Measurements from ENCODE around the gene NFAT5.
A peak's percentile ranks its signal among the peaks of the same experiment; 100 is the strongest.
"Not testable (repeated sequence)": the region's sequence is repeated elsewhere in the genome, so short reads cannot be mapped to it uniquely, and the experiment has no call there.

The NFAT5 gene

GRCh38 chr16:69565671-69566239 lies at the start of gene NFAT5:
Gene NFAT5 (plus strand): TSS chr16:69565966. CDS start chr16:69566302, 336 bp downstream.
- H3K27ac ChIP-seq (ENCODE audit: low read length), result peak within 1 kb of the TSS; percentile 93
- peaks cover 7 to 34% of the 10 kb centered on the region in 2 donors for H3K4me1 ChIP-seq (ENCODE audit: control insufficient read depth in 1 of 2, insufficient read depth in 2 of 2, low read length in 2 of 2)
- H3K36me3 ChIP-seq (ENCODE audit: control insufficient read depth in 1 of 2, insufficient read depth in 2 of 2, low read length in 2 of 2), result peaks cover 0 to 12% of the 10 kb centered on the region in 2 donors
- H3K4me3 ChIP-seq (ENCODE audit: low read depth in 1 of 2, low read length in 2 of 2), result peak within 1 kb of the TSS; percentile 89
- no peaks in the 10 kb centered on the region for H3K27me3 ChIP-seq (ENCODE audit: low read depth, low read length)
- H3K9me3 ChIP-seq (ENCODE audit: control insufficient read depth in 1 of 2, low read length in 2 of 2), result no peaks in the 10 kb centered on the region

GRCh38 chr16:69517914-69518313 lies 47.9 kb upstream of the NFAT5 start:
- not testable (repeated sequence) for H3K36me3 ChIP-seq (ENCODE audit: control insufficient read depth in 1 of 2, insufficient read depth in 2 of 2, low read length in 2 of 2); H3K27ac ChIP-seq (ENCODE audit: low read length); H3K4me1 ChIP-seq (ENCODE audit: control insufficient read depth in 1 of 2, insufficient read depth in 2 of 2, low read length in 2 of 2); H3K27me3 ChIP-seq (ENCODE audit: low read depth, low read length); H3K9me3 ChIP-seq (ENCODE audit: control insufficient read depth in 1 of 2, low read length in 2 of 2); H3K4me3 ChIP-seq (ENCODE audit: low read depth in 1 of 2, low read length in 2 of 2)

GRCh38 chr16:69520413-69520799 lies 45.4 kb upstream of the NFAT5 start:
- Histone ChIP-seq H3K4me3 (ENCODE audit: low read depth in 1 of 2, low read length in 2 of 2) (no peak overlapping the region), H3K9me3 (ENCODE audit: control insufficient read depth in 1 of 2, low read length in 2 of 2) (no peaks in the 10 kb centered on the region), H3K36me3 (ENCODE audit: control insufficient read depth in 1 of 2, insufficient read depth in 2 of 2, low read length in 2 of 2) (no peaks in the 10 kb centered on the region), H3K4me1 (ENCODE audit: control insufficient read depth in 1 of 2, insufficient read depth in 2 of 2, low read length in 2 of 2) (no peaks in the 10 kb centered on the region), H3K27ac (ENCODE audit: low read length) (no peak overlapping the region), H3K27me3 (ENCODE audit: low read depth, low read length) (no peaks in the 10 kb centered on the region)

GRCh38 chr16:69520800-69521602 lies 44.8 kb upstream of the NFAT5 start:
- Histone ChIP-seq H3K27me3 (ENCODE audit: low read depth, low read length) (no peaks in the 10 kb centered on the region), H3K4me3 (ENCODE audit: low read depth in 1 of 2, low read length in 2 of 2) (no peak overlapping the region), H3K36me3 (ENCODE audit: control insufficient read depth in 1 of 2, insufficient read depth in 2 of 2, low read length in 2 of 2) (no peaks in the 10 kb centered on the region), H3K27ac (ENCODE audit: low read length) (no peak overlapping the region), H3K4me1 (ENCODE audit: control insufficient read depth in 1 of 2, insufficient read depth in 2 of 2, low read length in 2 of 2) (no peaks in the 10 kb centered on the region), H3K9me3 (ENCODE audit: control insufficient read depth in 1 of 2, low read length in 2 of 2) (no peaks in the 10 kb centered on the region)

- Histone ChIP-seq H3K36me3 (ENCODE audit: control insufficient read depth in 1 of 2, insufficient read depth in 2 of 2, low read length in 2 of 2) (no peaks in the 10 kb centered on the region), H3K27me3 (ENCODE audit: low read depth, low read length) (no peaks in the 10 kb centered on the region), H3K9me3 (ENCODE audit: control insufficient read depth in 1 of 2, low read length in 2 of 2) (no peaks in the 10 kb centered on the region), H3K27ac (ENCODE audit: low read length) (no peak overlapping the region), H3K4me1 (ENCODE audit: control insufficient read depth in 1 of 2, insufficient read depth in 2 of 2, low read length in 2 of 2) (no peaks in the 10 kb centered on the region), H3K4me3 (ENCODE audit: low read depth in 1 of 2, low read length in 2 of 2) (no peak overlapping the region)
Measured at GRCh38 chr16:69522041-69522578, 43.7 kb upstream of the NFAT5 start.

GRCh38 chr16:69522732-69523404 lies 42.9 kb upstream of the NFAT5 start:
- Histone ChIP-seq H3K27me3 (ENCODE audit: low read depth, low read length) (no peaks in the 10 kb centered on the region), H3K4me1 (ENCODE audit: control insufficient read depth in 1 of 2, insufficient read depth in 2 of 2, low read length in 2 of 2) (no peaks in the 10 kb centered on the region), H3K27ac (ENCODE audit: low read length) (no peak overlapping the region), H3K9me3 (ENCODE audit: control insufficient read depth in 1 of 2, low read length in 2 of 2) (no peaks in the 10 kb centered on the region), H3K4me3 (ENCODE audit: low read depth in 1 of 2, low read length in 2 of 2) (no peak overlapping the region), H3K36me3 (ENCODE audit: control insufficient read depth in 1 of 2, insufficient read depth in 2 of 2, low read length in 2 of 2) (no peaks in the 10 kb centered on the region)

GRCh38 chr16:69523566-69524305 lies 42.0 kb upstream of the NFAT5 start:
- Histone ChIP-seq H3K9me3 (ENCODE audit: control insufficient read depth in 1 of 2, low read length in 2 of 2) (no peaks in the 10 kb centered on the region), H3K4me3 (ENCODE audit: low read depth in 1 of 2, low read length in 2 of 2) (no peak overlapping the region), H3K4me1 (ENCODE audit: control insufficient read depth in 1 of 2, insufficient read depth in 2 of 2, low read length in 2 of 2) (no peaks in the 10 kb centered on the region), H3K36me3 (ENCODE audit: control insufficient read depth in 1 of 2, insufficient read depth in 2 of 2, low read length in 2 of 2) (no peaks in the 10 kb centered on the region), H3K27me3 (ENCODE audit: low read depth, low read length) (no peaks in the 10 kb centered on the region), H3K27ac (ENCODE audit: low read length) (no peak overlapping the region)

- H3K27ac ChIP-seq (ENCODE audit: low read length), result no peak overlapping the region
- H3K36me3 ChIP-seq (ENCODE audit: control insufficient read depth in 1 of 2, insufficient read depth in 2 of 2, low read length in 2 of 2), result no peaks in the 10 kb centered on the region
- H3K27me3 ChIP-seq (ENCODE audit: low read depth, low read length), result no peaks in the 10 kb centered on the region
- no peaks in the 10 kb centered on the region for H3K9me3 ChIP-seq (ENCODE audit: control insufficient read depth in 1 of 2, low read length in 2 of 2)
- H3K4me1 ChIP-seq (ENCODE audit: control insufficient read depth in 1 of 2, insufficient read depth in 2 of 2, low read length in 2 of 2), result peaks cover 0 to 7% of the 10 kb centered on the region in 2 donors
- no peak overlapping the region for H3K4me3 ChIP-seq (ENCODE audit: low read depth in 1 of 2, low read length in 2 of 2)
Measured at GRCh38 chr16:69526831-69527655, 38.7 kb upstream of the NFAT5 start.

GRCh38 chr16:69531988-69532387 lies 33.8 kb upstream of the NFAT5 start:
- H3K4me3 ChIP-seq (ENCODE audit: low read depth in 1 of 2, low read length in 2 of 2), result no peak overlapping the region
- no peaks in the 10 kb centered on the region for H3K27me3 ChIP-seq (ENCODE audit: low read depth, low read length)
- peaks cover 0 to 7% of the 10 kb centered on the region in 2 donors for H3K4me1 ChIP-seq (ENCODE audit: control insufficient read depth in 1 of 2, insufficient read depth in 2 of 2, low read length in 2 of 2)

GRCh38 chr16:69532641-69533455 lies 32.9 kb upstream of the NFAT5 start:
- H3K27me3 ChIP-seq (ENCODE audit: low read depth, low read length), result no peaks in the 10 kb centered on the region
- H3K27ac ChIP-seq (ENCODE audit: low read length), result no peak overlapping the region
- no peaks in the 10 kb centered on the region for H3K9me3 ChIP-seq (ENCODE audit: control insufficient read depth in 1 of 2, low read length in 2 of 2)
- H3K4me1 ChIP-seq (ENCODE audit: control insufficient read depth in 1 of 2, insufficient read depth in 2 of 2, low read length in 2 of 2), result peaks cover 0 to 7% of the 10 kb centered on the region in 2 donors
- H3K4me3 ChIP-seq (ENCODE audit: low read depth in 1 of 2, low read length in 2 of 2), result no peak overlapping the region
- no peaks in the 10 kb centered on the region for H3K36me3 ChIP-seq (ENCODE audit: control insufficient read depth in 1 of 2, insufficient read depth in 2 of 2, low read length in 2 of 2)

More at GRCh38 chr16:69531988-69532387, 33.8 kb upstream of the NFAT5 start:
- H3K36me3 ChIP-seq (ENCODE audit: control insufficient read depth in 1 of 2, insufficient read depth in 2 of 2, low read length in 2 of 2), result no peaks in the 10 kb centered on the region
- no peaks in the 10 kb centered on the region for H3K9me3 ChIP-seq (ENCODE audit: control insufficient read depth in 1 of 2, low read length in 2 of 2)
- H3K27ac ChIP-seq (ENCODE audit: low read length), result no peak overlapping the region
